Middle frontal gyrus (tissue), 1 donor: ENCODE results near the gene CYB561.

Experiments used
- DNase-seq: peaks from one replicate; pipeline ENCODE4 v3.0.0-alpha.2; 2015; ENCODE audit warnings: low spot score; ENCODE audit errors: extremely low spot score

Gene CYB561

DNA sequence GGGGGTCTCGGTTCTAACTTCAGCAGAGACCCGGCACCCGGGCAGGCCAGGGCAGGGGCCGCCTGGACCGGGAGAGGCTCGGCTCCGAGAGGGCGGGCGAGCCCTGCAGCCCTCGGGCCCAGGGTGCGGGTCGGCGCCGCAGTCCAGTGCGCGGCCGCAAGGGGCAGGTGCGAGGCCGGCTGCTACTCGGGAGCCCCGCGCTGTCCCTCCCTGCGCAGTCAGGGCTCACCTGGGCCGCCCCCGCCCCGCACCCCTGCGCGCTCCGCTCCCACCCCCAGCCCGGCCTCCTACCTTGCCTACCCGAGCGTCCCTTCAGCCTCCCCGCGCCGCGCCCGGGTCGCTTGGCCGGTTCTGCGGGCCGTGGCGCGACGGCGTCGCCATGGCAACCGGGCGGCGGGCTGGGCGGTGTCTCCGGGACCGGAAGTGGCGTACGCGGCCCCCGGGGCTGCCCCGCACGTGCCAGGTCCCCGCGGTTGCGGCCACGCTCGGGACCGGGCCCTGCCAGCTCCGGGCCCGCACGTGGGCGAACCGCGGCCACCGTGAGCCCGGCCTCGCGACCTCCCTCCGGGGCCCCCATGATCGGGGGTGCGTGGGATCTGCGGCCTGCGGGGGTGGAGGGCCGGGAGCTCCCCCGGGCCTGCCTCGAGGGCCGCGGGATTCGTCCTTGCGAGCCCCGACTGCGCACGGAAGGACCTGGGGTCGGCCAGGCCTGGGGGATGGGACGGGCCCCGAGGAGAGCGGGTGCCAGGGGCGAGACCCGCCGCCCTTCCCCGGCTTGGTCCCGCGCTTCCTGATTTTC lies at the start of gene CYB561:
CYB561 (minus strand) TSS at position 353 of the 799 bp plus-strand sequence. CDS start 8,759 bp downstream, outside the sequence.
- no peak for DNase-seq

GRCh38 chr17:63495491-63495890 lies 49.4 kb upstream of the CYB561 start:
- DNase-seq, result no peak

- no peak for DNase-seq
These were observed 48.3 kb upstream of the CYB561 start for GRCh38 chr17:63494300-63494928.

GRCh38 chr17:63493411-63493810 lies 47.3 kb upstream of the CYB561 start:
- DNase-seq, result no peak

GRCh38 chr17:63492940-63493339 lies 46.8 kb upstream of the CYB561 start:
- no peak for DNase-seq

- no peak for DNase-seq
These were observed 46.0 kb upstream of the CYB561 start for GRCh38 chr17:63491977-63492618.

GRCh38 chr17:63491413-63491812 lies 45.3 kb upstream of the CYB561 start:
- no peak for DNase-seq

DNA sequence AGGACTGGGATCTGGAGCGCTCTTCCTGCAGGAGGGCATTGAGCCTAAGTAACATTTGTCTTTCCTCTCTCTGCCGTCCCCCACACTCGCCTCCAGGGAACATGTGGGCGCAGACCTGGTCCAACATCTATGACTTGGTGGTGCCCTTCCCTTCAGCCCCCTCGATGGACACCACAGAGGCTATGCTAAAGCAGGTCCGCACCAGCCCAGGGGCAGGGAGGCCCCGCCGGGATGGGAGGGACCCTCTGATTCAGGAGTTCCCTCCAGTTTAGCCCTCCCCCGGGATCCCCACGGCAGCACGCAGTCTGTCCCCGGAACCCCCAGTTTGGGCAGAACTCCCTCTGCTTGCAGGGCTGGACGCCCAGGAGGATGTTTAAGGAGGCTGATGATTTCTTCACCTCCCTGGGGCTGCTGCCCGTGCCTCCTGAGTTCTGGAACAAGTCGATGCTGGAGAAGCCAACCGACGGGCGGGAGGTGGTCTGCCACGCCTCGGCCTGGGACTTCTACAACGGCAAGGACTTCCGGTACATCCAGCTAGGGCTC lies 44.8 kb upstream of the CYB561 start:
- DNase-seq, result no peak

DNA sequence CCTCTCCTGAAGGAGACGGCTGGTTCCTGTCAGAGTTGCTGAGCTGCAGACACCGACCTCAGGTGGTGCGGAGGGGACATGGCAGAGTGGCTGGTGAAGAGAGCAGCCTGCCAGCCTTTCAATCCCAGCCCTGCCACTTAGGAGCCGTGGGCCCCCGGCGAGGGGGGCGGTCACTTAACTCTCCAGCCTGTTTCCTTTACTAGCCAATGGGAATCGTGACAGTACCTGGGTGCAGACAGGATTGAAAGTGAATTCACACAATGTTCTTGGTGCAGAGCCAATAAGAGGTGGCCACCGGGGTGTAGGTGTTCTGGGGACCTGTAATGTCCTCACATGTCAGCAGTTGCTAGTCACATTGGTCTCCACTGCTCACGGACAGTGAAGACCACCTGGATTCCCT lies 44.2 kb upstream of the CYB561 start:
- DNase-seq, result no peak

DNA sequence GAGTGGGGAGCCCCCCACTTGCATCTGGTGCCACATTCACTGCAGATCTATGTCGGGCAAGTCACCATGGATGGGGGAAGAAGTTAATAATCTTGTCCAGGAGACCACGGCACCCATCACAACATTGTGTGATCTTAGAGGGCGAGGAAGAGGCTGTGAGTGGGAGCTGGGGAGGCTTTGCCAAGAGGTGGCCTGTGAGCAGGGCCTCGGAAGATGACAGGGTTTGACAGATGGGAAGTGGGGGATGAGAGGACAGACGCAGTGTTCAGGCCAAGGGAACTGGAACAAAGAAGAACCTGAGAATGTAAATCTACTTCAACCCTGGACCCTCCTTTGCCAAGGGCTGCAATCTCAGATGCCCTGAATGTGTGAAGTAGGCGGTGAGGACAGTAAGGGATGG lies 43.2 kb upstream of the CYB561 start:
- no peak for DNase-seq

- no peak for DNase-seq
These were observed 42.7 kb upstream of the CYB561 start for GRCh38 chr17:63488851-63489250.

DNA sequence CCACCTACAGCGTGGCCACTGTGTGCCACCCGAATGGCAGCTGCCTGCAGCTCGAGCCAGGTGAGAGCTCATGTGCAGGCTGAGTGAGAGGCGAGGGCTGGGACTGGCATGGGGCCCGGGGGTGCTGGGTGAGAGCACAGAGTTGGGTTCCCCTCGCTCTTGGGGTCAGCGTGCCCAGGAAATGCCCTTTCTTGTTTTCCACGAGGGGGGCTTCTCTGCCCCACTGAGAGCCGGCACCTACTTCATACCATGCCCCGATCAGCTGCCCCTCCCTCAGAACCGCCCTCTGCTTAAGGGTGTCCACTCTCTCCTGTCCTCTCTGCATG lies 40.9 kb upstream of the CYB561 start:
- no peak for DNase-seq

- DNase-seq, result no peak
These were observed 40.4 kb upstream of the CYB561 start for GRCh38 chr17:63486317-63487013.

- DNase-seq, result no peak
These were observed 37.8 kb upstream of the CYB561 start for GRCh38 chr17:63483655-63484575.

GRCh38 chr17:63483038-63483437 lies 36.9 kb upstream of the CYB561 start:
- no peak for DNase-seq

DNA sequence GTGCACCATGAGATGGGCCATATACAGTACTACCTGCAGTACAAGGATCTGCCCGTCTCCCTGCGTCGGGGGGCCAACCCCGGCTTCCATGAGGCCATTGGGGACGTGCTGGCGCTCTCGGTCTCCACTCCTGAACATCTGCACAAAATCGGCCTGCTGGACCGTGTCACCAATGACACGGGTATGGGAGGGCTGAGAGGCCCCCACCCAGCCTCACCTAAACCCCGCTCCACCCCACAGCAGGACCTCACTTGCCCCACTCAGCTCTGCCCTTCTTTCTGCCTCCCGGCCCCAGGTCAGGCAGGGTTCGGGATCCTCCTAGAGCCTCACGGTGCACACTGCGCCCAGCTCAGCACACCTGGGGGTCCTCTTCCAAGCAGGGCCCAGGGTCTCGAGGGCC lies 36.4 kb upstream of the CYB561 start:
- DNase-seq, result no peak

- DNase-seq, result no peak
These were observed 35.4 kb upstream of the CYB561 start for GRCh38 chr17:63481488-63481870.

DNA sequence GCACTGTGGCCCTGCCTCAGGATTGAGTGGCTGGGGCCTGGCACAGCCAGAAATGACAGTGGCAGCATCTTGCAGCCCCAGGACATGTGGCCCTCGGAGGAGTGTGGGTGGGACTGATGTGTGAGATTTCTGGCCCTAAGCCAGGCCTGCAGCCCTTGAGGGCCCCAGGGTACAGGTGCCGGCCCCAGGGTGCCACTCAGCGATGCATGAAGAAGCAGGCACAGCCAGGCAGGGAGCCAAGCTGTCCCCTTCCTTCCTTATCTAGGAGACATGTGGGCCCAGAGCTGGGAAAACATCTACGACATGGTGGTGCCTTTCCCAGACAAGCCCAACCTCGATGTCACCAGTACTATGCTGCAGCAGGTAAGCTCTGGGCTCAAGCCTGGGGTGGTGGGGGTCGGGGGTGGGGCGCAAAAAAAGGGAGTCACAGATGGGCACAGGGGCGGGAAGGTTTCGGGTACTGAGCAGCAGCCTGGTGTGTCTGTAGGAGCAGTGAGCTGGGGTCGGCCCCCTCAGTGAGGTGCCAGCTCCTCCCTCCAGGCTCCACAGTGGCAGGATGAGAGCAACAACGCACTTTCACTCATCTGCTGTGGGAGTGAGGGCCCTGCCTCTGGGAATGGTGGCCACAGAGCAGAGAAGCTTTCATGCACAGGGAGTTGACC lies 34.9 kb upstream of the CYB561 start:
- no peak for DNase-seq

DNA sequence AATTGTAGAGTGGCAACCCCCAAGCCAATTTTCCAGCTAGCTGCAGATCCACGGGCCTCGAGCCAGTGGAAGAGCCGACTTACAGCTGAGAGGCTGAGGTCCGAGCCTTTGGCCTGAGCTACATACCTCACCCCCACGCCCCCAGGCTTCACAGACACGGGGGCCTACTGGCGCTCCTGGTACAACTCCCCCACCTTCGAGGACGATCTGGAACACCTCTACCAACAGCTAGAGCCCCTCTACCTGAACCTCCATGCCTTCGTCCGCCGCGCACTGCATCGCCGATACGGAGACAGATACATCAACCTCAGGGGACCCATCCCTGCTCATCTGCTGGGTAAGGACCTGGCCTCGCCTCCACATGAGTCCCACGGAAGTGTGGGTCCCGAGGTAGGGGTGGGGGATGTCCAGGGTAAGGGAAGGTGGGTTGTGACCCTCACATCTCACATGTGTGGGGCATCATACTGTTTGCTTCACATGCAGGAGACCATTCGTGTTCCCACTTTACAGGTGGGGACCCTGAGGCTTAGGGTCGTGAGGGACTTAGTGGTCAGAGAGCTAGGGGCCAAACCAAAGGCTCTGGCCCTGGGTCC lies 34.2 kb upstream of the CYB561 start:
- DNase-seq, result no peak
